HepG2 (cell line): ENCODE measurements around the gene SMPD1. TPM values are rescaled to one million over a fixed set of nuclear protein-coding genes. Genes with fewer than 3 reads are reported as not detected.

Experiments
- ATF2 ChIP-seq: sonication (generic); formaldehyde crosslinking; IDR thresholded peaks from 2 replicates; pipeline ENCODE4 v1.4.0; 2020; ENCODE audit warnings: missing genetic modification reagents
- DR1 ChIP-seq: sonication (generic); formaldehyde crosslinking; IDR thresholded peaks from 2 replicates; pipeline ENCODE4 v1.8.0; 2021; ENCODE audit warnings: mild to moderate bottlenecking, missing genetic modification reagents, inconsistent platforms
- HDAC1 ChIP-seq: sonication (generic); formaldehyde crosslinking; IDR thresholded peaks from 2 replicates; pipeline ENCODE4 v1.5.1; 2020; ENCODE audit warnings: mild to moderate bottlenecking, missing genetic modification reagents
- HNF4A ChIP-seq: sonication (generic); formaldehyde crosslinking; IDR thresholded peaks from 2 replicates; pipeline ENCODE4 v1.4.0; 2020; ENCODE audit warnings: missing genetic modification reagents
- ISX ChIP-seq: sonication (generic); formaldehyde crosslinking; conservative IDR thresholded peaks from 2 replicates; pipeline ENCODE4 v1.5.0; 2020; ENCODE audit warnings: missing genetic modification reagents
- LRRFIP1 ChIP-seq: sonication (generic); formaldehyde crosslinking; conservative IDR thresholded peaks from 2 replicates; pipeline ENCODE4 v1.4.0; 2020; ENCODE audit warnings: missing genetic modification reagents
- MAFF ChIP-seq: IDR thresholded peaks from 2 replicates; pipeline ENCODE4 v1.6.1; 2011; ENCODE audit warnings: low read depth, low read length, improper control_type of control experiment
- MBNL3 ChIP-seq: fragments of 250-450 bp; sonication (Bioruptor Pico); conservative IDR thresholded peaks from 2 replicates; pipeline ENCODE4 v1.8.0; 2022; ENCODE audit warnings: mild to moderate bottlenecking, inconsistent platforms
- PAF1 ChIP-seq: IDR thresholded peaks from 2 replicates; pipeline ENCODE4 v1.6.1; 2016; ENCODE audit warnings: missing genetic modification reagents, missing compliant biosample characterization
- PPARG ChIP-seq: conservative IDR thresholded peaks from 2 replicates; pipeline ENCODE4 v1.6.1; 2016; ENCODE audit warnings: missing biosample characterization, missing genetic modification reagents
- SKI ChIP-seq: fragments of 450-650 bp; IDR thresholded peaks from one replicate; pipeline ENCODE4 v1.6.1; 2018; ENCODE audit warnings: mild to moderate bottlenecking; ENCODE audit not compliant: partially characterized antibody
- THAP7 ChIP-seq: sonication (generic); formaldehyde crosslinking; IDR thresholded peaks from 2 replicates; pipeline ENCODE4 v1.8.1; 2023; ENCODE audit warnings: mild to moderate bottlenecking, missing genetic modification reagents
- UBTF ChIP-seq: sonication (generic); formaldehyde crosslinking; IDR thresholded peaks from 2 replicates; pipeline ENCODE4 v1.4.0; 2020; ENCODE audit warnings: mild to moderate bottlenecking, missing genetic modification reagents
- ZNF136 ChIP-seq: sonication (generic); formaldehyde crosslinking; IDR thresholded peaks from 2 replicates; pipeline ENCODE4 v1.8.1; 2022; ENCODE audit warnings: low read depth, mild to moderate bottlenecking, moderate library complexity, missing genetic modification reagents
- polyA plus RNA-seq, 8 experiments: library from polyadenylated mRNA; depleted of rRNA in 3 of 8; stranded (reverse) in 7 of 8; unstranded in 1 of 8; fragments of >200 nt; fragmentation: Illumina TruSeq in 4 of 8; extraction: Trizol in 4 of 8; gene quantifications; 2 replicates each; pipeline versions ENCODE4 v1.2.1 to v1.2.3, GENCODE V29; 2011 to 2016; ENCODE audit warnings: low read depth in 4 of 8, missing spikeins in 1 of 8, mixed read lengths in 1 of 8; ENCODE audit not compliant: insufficient read depth in 1 of 8
- total RNA-seq, 5 experiments: library from RNA; depleted of rRNA; stranded (reverse); fragments of >200 nt; fragmentation: Illumina TruSeq; extraction: Trizol; gene quantifications; 2 replicates each; pipeline ENCODE4 v1.2.3, GENCODE V29; 2016; ENCODE audit warnings: low read depth in 1 of 5
- TF ChIP-seq, protein P1 (sequence below): sonication (generic); formaldehyde crosslinking; IDR thresholded peaks from 2 replicates; pipeline ENCODE4 v1.8.1; 2023; ENCODE audit warnings: mild to moderate bottlenecking, missing genetic modification reagents
- TF ChIP-seq, protein P2 (sequence below): sonication (generic); formaldehyde crosslinking; IDR thresholded peaks from 2 replicates; pipeline ENCODE4 v1.5.0; 2020; ENCODE audit warnings: mild to moderate bottlenecking, missing genetic modification reagents
- TF ChIP-seq, protein P3 (sequence below): sonication (generic); formaldehyde crosslinking; conservative IDR thresholded peaks from 2 replicates; pipeline ENCODE4 v1.8.0; 2022; ENCODE audit warnings: missing genetic modification reagents

SMPD1 gene
- total and polyA plus RNA-seq, 2 of the 13 experiments (the other 11 are each of a cell fraction or from before 2014, with no cell fraction given): 6.3 to 8.4 TPM

DNA sequence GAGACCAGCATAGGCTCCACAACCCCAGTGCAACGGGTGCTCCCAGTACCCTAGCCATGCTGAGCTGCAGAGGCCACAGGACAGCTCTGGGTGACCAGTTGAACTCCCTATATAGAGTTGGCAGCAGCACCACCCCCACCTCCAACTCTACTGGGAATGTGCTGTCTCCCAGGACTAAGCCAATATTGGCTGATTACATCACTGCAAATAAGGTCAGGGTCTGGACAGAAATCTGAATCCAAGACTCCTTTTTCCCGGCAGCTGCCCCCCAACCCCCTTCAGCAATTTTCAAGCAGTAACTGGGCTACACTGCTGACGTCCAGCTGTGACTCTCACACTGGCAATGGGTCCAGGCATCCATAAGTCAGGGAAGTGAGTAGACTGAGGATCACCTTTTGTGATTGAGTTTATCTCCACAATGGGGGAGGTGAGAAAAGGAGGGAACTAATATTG is 50.7 kb downstream of the SMPD1 start, which contains the start of gene HPX (continued):
- TF ChIP-seq HNF4A (peak; percentile 74), MBNL3 (CRISPR knock-in tag) (no peak), PAF1 (no peak), PPARG (CRISPR knock-in tag) (0 out of 2 replicates have a peak, but pooled peaks have one; percentile 37), MAFF (no peak), LRRFIP1 (no peak), ISX (no peak), SKI (peak; percentile 78), ATF2 (peak; percentile 81; the same call in 1 of the 2 replicates), UBTF (CRISPR knock-in tag) (peak; percentile 36; the same call in 1 of the 2 replicates), ZNF136 (CRISPR knock-in tag) (no peak), HDAC1 (CRISPR knock-in tag) (peak; percentile 82), DR1 (0 out of 2 replicates have a peak, but pooled peaks have one; percentile 37), THAP7 (CRISPR knock-in tag) (no peak)
- TF ChIP-seq, protein P1, sequence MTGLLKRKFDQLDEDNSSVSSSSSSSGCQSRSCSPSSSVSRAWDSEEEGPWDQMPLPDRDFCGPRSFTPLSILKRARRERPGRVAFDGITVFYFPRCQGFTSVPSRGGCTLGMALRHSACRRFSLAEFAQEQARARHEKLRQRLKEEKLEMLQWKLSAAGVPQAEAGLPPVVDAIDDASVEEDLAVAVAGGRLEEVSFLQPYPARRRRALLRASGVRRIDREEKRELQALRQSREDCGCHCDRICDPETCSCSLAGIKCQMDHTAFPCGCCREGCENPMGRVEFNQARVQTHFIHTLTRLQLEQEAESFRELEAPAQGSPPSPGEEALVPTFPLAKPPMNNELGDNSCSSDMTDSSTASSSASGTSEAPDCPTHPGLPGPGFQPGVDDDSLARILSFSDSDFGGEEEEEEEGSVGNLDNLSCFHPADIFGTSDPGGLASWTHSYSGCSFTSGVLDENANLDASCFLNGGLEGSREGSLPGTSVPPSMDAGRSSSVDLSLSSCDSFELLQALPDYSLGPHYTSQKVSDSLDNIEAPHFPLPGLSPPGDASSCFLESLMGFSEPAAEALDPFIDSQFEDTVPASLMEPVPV (CRISPR knock-in tag): no peak
- TF ChIP-seq, protein P2, sequence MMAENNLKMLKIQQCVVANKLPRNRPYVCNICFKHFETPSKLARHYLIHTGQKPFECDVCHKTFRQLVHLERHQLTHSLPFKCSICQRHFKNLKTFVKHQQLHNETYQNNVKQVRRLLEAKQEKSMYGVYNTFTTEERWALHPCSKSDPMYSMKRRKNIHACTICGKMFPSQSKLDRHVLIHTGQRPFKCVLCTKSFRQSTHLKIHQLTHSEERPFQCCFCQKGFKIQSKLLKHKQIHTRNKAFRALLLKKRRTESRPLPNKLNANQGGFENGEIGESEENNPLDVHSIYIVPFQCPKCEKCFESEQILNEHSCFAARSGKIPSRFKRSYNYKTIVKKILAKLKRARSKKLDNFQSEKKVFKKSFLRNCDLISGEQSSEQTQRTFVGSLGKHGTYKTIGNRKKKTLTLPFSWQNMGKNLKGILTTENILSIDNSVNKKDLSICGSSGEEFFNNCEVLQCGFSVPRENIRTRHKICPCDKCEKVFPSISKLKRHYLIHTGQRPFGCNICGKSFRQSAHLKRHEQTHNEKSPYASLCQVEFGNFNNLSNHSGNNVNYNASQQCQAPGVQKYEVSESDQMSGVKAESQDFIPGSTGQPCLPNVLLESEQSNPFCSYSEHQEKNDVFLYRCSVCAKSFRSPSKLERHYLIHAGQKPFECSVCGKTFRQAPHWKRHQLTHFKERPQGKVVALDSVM (CRISPR knock-in tag): 0 out of 2 replicates have a peak, but pooled peaks have one; percentile 17
- TF ChIP-seq, protein P3, sequence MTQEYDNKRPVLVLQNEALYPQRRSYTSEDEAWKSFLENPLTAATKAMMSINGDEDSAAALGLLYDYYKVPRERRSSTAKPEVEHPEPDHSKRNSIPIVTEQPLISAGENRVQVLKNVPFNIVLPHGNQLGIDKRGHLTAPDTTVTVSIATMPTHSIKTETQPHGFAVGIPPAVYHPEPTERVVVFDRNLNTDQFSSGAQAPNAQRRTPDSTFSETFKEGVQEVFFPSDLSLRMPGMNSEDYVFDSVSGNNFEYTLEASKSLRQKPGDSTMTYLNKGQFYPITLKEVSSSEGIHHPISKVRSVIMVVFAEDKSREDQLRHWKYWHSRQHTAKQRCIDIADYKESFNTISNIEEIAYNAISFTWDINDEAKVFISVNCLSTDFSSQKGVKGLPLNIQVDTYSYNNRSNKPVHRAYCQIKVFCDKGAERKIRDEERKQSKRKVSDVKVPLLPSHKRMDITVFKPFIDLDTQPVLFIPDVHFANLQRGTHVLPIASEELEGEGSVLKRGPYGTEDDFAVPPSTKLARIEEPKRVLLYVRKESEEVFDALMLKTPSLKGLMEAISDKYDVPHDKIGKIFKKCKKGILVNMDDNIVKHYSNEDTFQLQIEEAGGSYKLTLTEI (CRISPR knock-in tag): no peak
